GM12878 (cell line): ENCODE data around the gene KIF6. TPM values are rescaled to one million over a fixed set of nuclear protein-coding genes. Genes with fewer than 3 reads are reported as not detected.

Experiments used
- ATAC-seq: fragments of 200-7000 bp; cut with Tn5 transposase; 3 replicates; pipeline ENCODE4 v1.9.1; 2020; ENCODE audit warnings: mild to moderate bottlenecking, moderate library complexity
- BruUV-seq: library from RNA; stranded (reverse); fragments of 400-500 nt; replicated peaks from 2 replicates; lab custom pipeline; 2021; lab: Mats Ljungman, UMichigan
- CTCF ChIA-PET: fragments of 300-600 bp; sonication (Branson Sonifier 250); formaldehyde crosslinking; extraction: SDS; loops from one replicate; lab custom pipeline; 2021; ENCODE audit warnings: inconsistent platforms; lab: Yijun Ruan, JAX
- POLR2A ChIA-PET: fragments of 350-600 bp; formaldehyde crosslinking; extraction: SDS; loops from one replicate; lab custom pipeline; 2021; ENCODE audit warnings: inconsistent platforms; lab: Charles Lee
- RAD21 ChIA-PET: fragments of 300-600 bp; sonication (Branson Sonifier 250); formaldehyde crosslinking; loops from one replicate; lab custom pipeline; 2023; ENCODE audit warnings: antibody characterized with exemption; ENCODE audit not compliant: unreplicated experiment; lab: Charles Lee
- SMC1A ChIA-PET: fragments of 300-600 bp; sonication (Branson Sonifier 250); formaldehyde crosslinking; loops from one replicate; lab custom pipeline; 2023; ENCODE audit not compliant: unreplicated experiment, uncharacterized antibody; lab: Charles Lee
- DNase-seq: peaks from one replicate; pipeline ENCODE4 v3.0.0-alpha.2; 2011; ENCODE audit warnings: low read depth, low spot score
- FAIRE-seq: peaks from 3 replicates; lab custom pipeline; 2011; peaks lifted over from hg19 to GRCh38; lab: Jason Lieb, UNC
- H2AFZ ChIP-seq: 2 replicates; pipeline ENCODE4 v1.6.0; 2011; ENCODE audit warnings: low read depth, low read length, control low read depth; ENCODE audit not compliant: control insufficient read depth
- H3K27ac ChIP-seq: 2 replicates; pipeline ENCODE4 v1.5.1; 2011; ENCODE audit warnings: control low read depth; ENCODE audit not compliant: control insufficient read depth, insufficient read depth
- H3K27me3 ChIP-seq, 2 experiments: replicated peaks in 1 of 2; 2 replicates each; pipeline versions ENCODE4 v1.6.0 to v1.6.1; 2011; ENCODE audit warnings: low read length in 1 of 2; ENCODE audit not compliant: control insufficient read depth in 2 of 2, insufficient read depth in 2 of 2
- H3K36me3 ChIP-seq, 2 experiments: 2 replicates each; pipeline ENCODE4 v1.5.1; 2011; ENCODE audit warnings: low read length in 1 of 2; ENCODE audit not compliant: control insufficient read depth in 2 of 2, insufficient read depth in 2 of 2
- H3K4me1 ChIP-seq: 2 replicates; pipeline ENCODE4 v1.6.1; 2011; ENCODE audit warnings: mild to moderate bottlenecking, low read length, moderate library complexity, mixed read lengths; ENCODE audit not compliant: control insufficient read depth, insufficient read depth
- H3K4me2 ChIP-seq: 2 replicates; pipeline ENCODE4 v1.6.0; 2011; ENCODE audit warnings: control low read depth; ENCODE audit not compliant: control insufficient read depth, insufficient read depth
- H3K4me3 ChIP-seq: fragments of 200-600 bp; sonication (generic); 2 replicates; pipeline ENCODE4 v1.5.1; 2016
- H3K79me2 ChIP-seq: 2 replicates; pipeline ENCODE4 v1.6.0; 2011; ENCODE audit warnings: low read length; ENCODE audit not compliant: control insufficient read depth, insufficient read depth
- H3K9ac ChIP-seq: 2 replicates; pipeline ENCODE4 v1.8.0; 2011; ENCODE audit warnings: low read length, control low read depth, mixed read lengths; ENCODE audit not compliant: control insufficient read depth, insufficient read depth
- H3K9me3 ChIP-seq: replicated peaks from 3 replicates; pipeline ENCODE4 v1.5.1; 2011; ENCODE audit warnings: mild to moderate bottlenecking, low read length; ENCODE audit not compliant: control insufficient read depth, insufficient read depth
- H4K20me1 ChIP-seq: 2 replicates; pipeline ENCODE4 v1.6.0; 2011; ENCODE audit not compliant: control insufficient read depth, insufficient read depth
- HDGF ChIP-seq: fragments of 450-650 bp; IDR thresholded peaks from 2 replicates; pipeline ENCODE4 v1.6.1; 2016; ENCODE audit warnings: antibody characterized with exemption
- IRF4 ChIP-seq: IDR thresholded peaks from 2 replicates; pipeline ENCODE4 v1.6.1; 2011; ENCODE audit warnings: low read depth, low read length
- MEF2A ChIP-seq: IDR thresholded peaks from 2 replicates; pipeline ENCODE4 v1.6.1; 2011; ENCODE audit warnings: low read depth, mild to moderate bottlenecking, low read length, moderate library complexity; ENCODE audit not compliant: insufficient read depth
- NR2C1 ChIP-seq: fragments of 450-650 bp; IDR thresholded peaks from 2 replicates; pipeline ENCODE4 v1.6.1; 2017; ENCODE audit warnings: antibody characterized with exemption, mild to moderate bottlenecking, moderate library complexity
- NR2C2 ChIP-seq: IDR thresholded peaks from 2 replicates; pipeline ENCODE4 v1.6.1; 2011; ENCODE audit warnings: borderline replicate concordance, low read depth; ENCODE audit not compliant: control insufficient read depth, insufficient read length
- SMAD1 ChIP-seq: fragments of 450-650 bp; IDR thresholded peaks from 2 replicates; pipeline ENCODE4 v1.6.1; 2018; ENCODE audit warnings: mild to moderate bottlenecking, low read depth; ENCODE audit not compliant: partially characterized antibody
- SMC3 ChIP-seq: IDR thresholded peaks from 2 replicates; pipeline ENCODE4 v1.6.1; 2011; ENCODE audit warnings: low read length, improper control_type of control experiment, borderline replicate concordance
- SP1 ChIP-seq: IDR thresholded peaks from one replicate; pipeline ENCODE4 v1.6.1; 2011; ENCODE audit warnings: low read depth, low read length
- SUPT20H ChIP-seq: IDR thresholded peaks from 2 replicates; pipeline ENCODE4 v1.6.1; 2011; ENCODE audit warnings: low read depth, mild to moderate bottlenecking, low read length, moderate library complexity, borderline replicate concordance; ENCODE audit not compliant: control insufficient read depth
- TARDBP ChIP-seq: IDR thresholded peaks from 2 replicates; pipeline ENCODE4 v1.6.1; 2016; ENCODE audit warnings: borderline replicate concordance
- WRNIP1 ChIP-seq: IDR thresholded peaks from 2 replicates; pipeline ENCODE4 v1.6.1; 2011; ENCODE audit warnings: low read depth, low read length, improper control_type of control experiment, borderline replicate concordance
- ZNF622 ChIP-seq: fragments of 450-650 bp; IDR thresholded peaks from 2 replicates; pipeline ENCODE4 v1.6.1; 2017; ENCODE audit warnings: mild to moderate bottlenecking, inconsistent platforms
- WGBS: methylation state at CpG from one replicate; pipeline ENCODE4 v1.1.6; 2016; ENCODE audit warnings: low lambda C conversion rate; ENCODE audit not compliant: insufficient replicate concordance, insufficient coverage; ENCODE audit errors: missing lambda C conversion rate; 5-methylcytosine and 5-hydroxymethylcytosine counted together
- in situ Hi-C: fragments of 300-500 bp; cut with MboI; formaldehyde crosslinking; loops from 9 replicates; pipeline ENCODE4 v1.14.3; 2018; ENCODE audit warnings: mixed read lengths
- intact Hi-C: fragments of 100-400 bp; cut with micrococcal nuclease; formaldehyde crosslinking; loops from one replicate; pipeline ENCODE4 v1.14.2; 2022; ENCODE audit not compliant: unreplicated experiment
- polyA plus RNA-seq, 11 experiments: library from polyadenylated mRNA; depleted of rRNA in 4 of 11; unstranded in 6 of 11; stranded (reverse) in 5 of 11; fragments of >200 nt; fragmentation: Nextera tagmentation in 4 of 11; fragmentation: Illumina TruSeq in 1 of 11; extraction: Ambion mirVana in 4 of 11; extraction: Trizol in 1 of 11; gene quantifications; 1 replicate in 1 of 11; 2 replicates in 10 of 11; pipeline versions ENCODE4 v1.2.1 to v1.2.3, GENCODE V29; 2011 to 2016; ENCODE audit warnings: inconsistent platforms in 2 of 11, missing spikeins in 2 of 11, low read depth in 1 of 11
- total RNA-seq, 4 experiments: library from RNA; depleted of rRNA in 3 of 4; stranded (reverse); fragments of >200 nt in 3 of 4; fragmentation: Illumina TruSeq in 1 of 4; extraction: Trizol in 1 of 4; gene quantifications; 2 replicates each; pipeline versions ENCODE4 v1.2.1 to v1.2.3, GENCODE V29; 2013 to 2021
- TF ChIP-seq, protein P1 (sequence below): fragments of 450-650 bp; conservative IDR thresholded peaks from 2 replicates; pipeline ENCODE4 v1.6.1; 2017; ENCODE audit warnings: mild to moderate bottlenecking, moderate library complexity

Gene KIF6
- total and polyA plus RNA-seq, 10 of the 15 experiments (the other 5 are each of a cell fraction or from before 2014, with no cell fraction given): 0.09 to 1.0 (median 0.28) TPM

GRCh38 chr6:39685938-39686337 is 39.3 kb downstream of the KIF6 start (continued):
- no peak for TF ChIP-seq SP1
- TF ChIP-seq WRNIP1: no peak

DNA sequence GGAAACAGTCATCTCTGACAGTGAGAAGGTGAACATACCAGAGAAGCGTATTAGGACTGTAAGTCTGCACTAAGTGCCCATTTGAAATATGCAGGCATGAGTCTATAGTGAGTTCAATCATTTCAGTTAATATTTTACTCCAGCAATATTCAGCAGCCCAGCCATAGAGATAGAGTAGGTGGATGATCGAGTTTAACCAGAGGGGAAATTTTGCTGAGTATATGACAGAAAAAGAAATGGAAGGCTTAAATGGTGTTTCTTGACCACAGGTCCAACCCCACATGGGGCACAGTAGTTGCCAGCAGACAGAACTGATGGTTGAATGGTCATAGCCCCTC is 39.8 kb downstream of the KIF6 start:
- DNase-seq (no peak), ATAC-seq (peak; percentile 77), FAIRE-seq (no peak)
- Histone ChIP-seq H3K27ac (no peak overlapping the region), H3K4me2 (no peak overlapping the region), H3K4me1 (no peaks in the 10 kb centered on the region; the same call in 1 of the 2 replicates), H3K9me3 (no peaks in the 10 kb centered on the region), H3K9ac (no peak overlapping the region), H3K36me3 (no peaks in the 10 kb centered on the region; a peak in 2 of 4 replicates), H2AFZ (no peak overlapping the region), H3K79me2 (no peaks in the 10 kb centered on the region), H3K27me3 (no peaks in the 10 kb centered on the region), H4K20me1 (no peaks in the 10 kb centered on the region), H3K4me3 (no peak overlapping the region)
- in situ Hi-C loops: no loop called here
- no peak for TF ChIP-seq SMAD1
- TF ChIP-seq HDGF: no peak
- TF ChIP-seq IRF4: no peak
- TF ChIP-seq TARDBP: no peak
- no peak for TF ChIP-seq MEF2A
- no peak for TF ChIP-seq SUPT20H
- TF ChIP-seq, protein P1, sequence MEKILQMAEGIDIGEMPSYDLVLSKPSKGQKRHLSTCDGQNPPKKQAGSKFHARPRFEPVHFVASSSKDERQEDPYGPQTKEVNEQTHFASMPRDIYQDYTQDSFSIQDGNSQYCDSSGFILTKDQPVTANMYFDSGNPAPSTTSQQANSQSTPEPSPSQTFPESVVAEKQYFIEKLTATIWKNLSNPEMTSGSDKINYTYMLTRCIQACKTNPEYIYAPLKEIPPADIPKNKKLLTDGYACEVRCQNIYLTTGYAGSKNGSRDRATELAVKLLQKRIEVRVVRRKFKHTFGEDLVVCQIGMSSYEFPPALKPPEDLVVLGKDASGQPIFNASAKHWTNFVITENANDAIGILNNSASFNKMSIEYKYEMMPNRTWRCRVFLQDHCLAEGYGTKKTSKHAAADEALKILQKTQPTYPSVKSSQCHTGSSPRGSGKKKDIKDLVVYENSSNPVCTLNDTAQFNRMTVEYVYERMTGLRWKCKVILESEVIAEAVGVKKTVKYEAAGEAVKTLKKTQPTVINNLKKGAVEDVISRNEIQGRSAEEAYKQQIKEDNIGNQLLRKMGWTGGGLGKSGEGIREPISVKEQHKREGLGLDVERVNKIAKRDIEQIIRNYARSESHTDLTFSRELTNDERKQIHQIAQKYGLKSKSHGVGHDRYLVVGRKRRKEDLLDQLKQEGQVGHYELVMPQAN: no peak
- TF ChIP-seq ZNF622: no peak
- TF ChIP-seq SP1: no peak
- TF ChIP-seq NR2C2: no peak
- TF ChIP-seq SMC3: no peak
- TF ChIP-seq NR2C1: no peak
- no TSS peak for BruUV-seq
- SMC1A ChIA-PET: interaction anchor here (0.6 to 5.6 kb wide), 11 partner anchors 10 to 212 kb away, joined by 3 to 23 read pairs (median 5); no protein-coding TSS in a partner anchor
- RAD21 ChIA-PET: interaction anchor here (1.0 to 2.3 kb wide), 2 partner anchors 11 to 14 kb away, joined by 3 to 7 read pairs; no protein-coding TSS in a partner anchor
- intact Hi-C loops: no loop called here
- CTCF ChIA-PET: interaction anchor here (0.7 to 1.2 kb wide), 2 partner anchors 10 to 181 kb away, joined by 3 to 4 read pairs; no protein-coding TSS in a partner anchor
- 6% methylated on average over 2 of the region's 2 CpGs for WGBS
- POLR2A ChIA-PET: no interaction called here
